Left lobe of liver (tissue), 2 donors: ENCODE results near the gene FER. TPM values are rescaled to one million over a fixed set of nuclear protein-coding genes. Genes with fewer than 3 reads are reported as not detected.

Experiments
- ATAC-seq: fragments of 200-7000 bp; cut with Tn5 transposase; one replicate; pipeline ENCODE4 v1.9.1; 2020; ENCODE audit warnings: mild to moderate bottlenecking, moderate library complexity
- DNase-seq: peaks from one replicate; pipeline ENCODE4 v3.0.0-alpha.2; 2020; ENCODE audit warnings: low spot score
- total RNA-seq: library from RNA; stranded (reverse); gene quantifications from one replicate; pipeline ENCODE4 v1.2.1, GENCODE V29; 2021
- donor health status: DM: no; HTN: no; CAD: no; lungs with moderate emphysema.
- donor health status: DM: no; HTN: yes; CAD: no.

FER gene
- total RNA-seq, 1 donor from 2014 or later = 3.7 TPM

- DNase-seq (no peak), ATAC-seq (no peak)
Observed at GRCh38 chr5:109089191-109089590, 341.5 kb downstream of the FER start.

GRCh38 chr5:109099081-109099480, 351.4 kb downstream of the FER start:
- ATAC-seq (no peak), DNase-seq (no peak)

- DNase-seq (no peak), ATAC-seq (no peak)
Observed at GRCh38 chr5:109100971-109101370, 353.3 kb downstream of the FER start.

GRCh38 chr5:109102096-109102690, 354.5 kb downstream of the FER start:
- ATAC-seq (no peak), DNase-seq (no peak)

- DNase-seq (no peak), ATAC-seq (no peak)
Observed at GRCh38 chr5:109105631-109106267, 358.1 kb downstream of the FER start.

GRCh38 chr5:109111680-109112079, 364.0 kb downstream of the FER start:
- ATAC-seq = no peak
- DNase-seq = no peak

GRCh38 chr5:109113608-109114007, 365.9 kb downstream of the FER start:
- DNase-seq (no peak), ATAC-seq (no peak)

GRCh38 chr5:109121225-109121624, 373.5 kb downstream of the FER start:
- no peak for DNase-seq
- no peak for ATAC-seq

GRCh38 chr5:109125755-109126429, 378.2 kb downstream of the FER start:
- ATAC-seq = no peak
- DNase-seq = no peak

- ATAC-seq (no peak), DNase-seq (no peak)
Observed at GRCh38 chr5:109126481-109126880, 378.8 kb downstream of the FER start.

GRCh38 chr5:109136906-109137305, 389.2 kb downstream of the FER start:
- DNase-seq (no peak), ATAC-seq (no peak)

GRCh38 chr5:109141222-109142200, 393.8 kb downstream of the FER start:
- ATAC-seq = peak; percentile 17
- no peak for DNase-seq

- ATAC-seq = no peak
Observed at GRCh38 chr5:109143031-109143430, 395.3 kb downstream of the FER start.

GRCh38 chr5:109145139-109145538, 397.4 kb downstream of the FER start:
- ATAC-seq (no peak), DNase-seq (no peak)

More at GRCh38 chr5:109143031-109143430, 395.3 kb downstream of the FER start:
- no peak for DNase-seq

- ATAC-seq (no peak), DNase-seq (no peak)
Observed at GRCh38 chr5:109146591-109146990, 398.9 kb downstream of the FER start.

GRCh38 chr5:109152565-109152964, 404.9 kb downstream of the FER start:
- no peak for DNase-seq
- no peak for ATAC-seq

GRCh38 chr5:109155625-109156024, 407.9 kb downstream of the FER start:
- DNase-seq (no peak), ATAC-seq (no peak)

GRCh38 chr5:109156885-109157284, 409.2 kb downstream of the FER start:
- no peak for DNase-seq
- ATAC-seq = no peak

- DNase-seq (no peak), ATAC-seq (no peak)
Observed at GRCh38 chr5:109160468-109160867, 412.8 kb downstream of the FER start.

GRCh38 chr5:109161914-109162683, 414.4 kb downstream of the FER start:
- no peak for DNase-seq
- no peak for ATAC-seq
